GM18861 (cell line): ENCODE results near the gene GSX1.

ENCODE experiments used
- ATAC-seq: cut with Tn5 transposase; IDR thresholded peaks from one replicate; pipeline ENCODE4 v1.9.1; 2021; ENCODE audit not compliant: unreplicated experiment

The GSX1 gene

DNA sequence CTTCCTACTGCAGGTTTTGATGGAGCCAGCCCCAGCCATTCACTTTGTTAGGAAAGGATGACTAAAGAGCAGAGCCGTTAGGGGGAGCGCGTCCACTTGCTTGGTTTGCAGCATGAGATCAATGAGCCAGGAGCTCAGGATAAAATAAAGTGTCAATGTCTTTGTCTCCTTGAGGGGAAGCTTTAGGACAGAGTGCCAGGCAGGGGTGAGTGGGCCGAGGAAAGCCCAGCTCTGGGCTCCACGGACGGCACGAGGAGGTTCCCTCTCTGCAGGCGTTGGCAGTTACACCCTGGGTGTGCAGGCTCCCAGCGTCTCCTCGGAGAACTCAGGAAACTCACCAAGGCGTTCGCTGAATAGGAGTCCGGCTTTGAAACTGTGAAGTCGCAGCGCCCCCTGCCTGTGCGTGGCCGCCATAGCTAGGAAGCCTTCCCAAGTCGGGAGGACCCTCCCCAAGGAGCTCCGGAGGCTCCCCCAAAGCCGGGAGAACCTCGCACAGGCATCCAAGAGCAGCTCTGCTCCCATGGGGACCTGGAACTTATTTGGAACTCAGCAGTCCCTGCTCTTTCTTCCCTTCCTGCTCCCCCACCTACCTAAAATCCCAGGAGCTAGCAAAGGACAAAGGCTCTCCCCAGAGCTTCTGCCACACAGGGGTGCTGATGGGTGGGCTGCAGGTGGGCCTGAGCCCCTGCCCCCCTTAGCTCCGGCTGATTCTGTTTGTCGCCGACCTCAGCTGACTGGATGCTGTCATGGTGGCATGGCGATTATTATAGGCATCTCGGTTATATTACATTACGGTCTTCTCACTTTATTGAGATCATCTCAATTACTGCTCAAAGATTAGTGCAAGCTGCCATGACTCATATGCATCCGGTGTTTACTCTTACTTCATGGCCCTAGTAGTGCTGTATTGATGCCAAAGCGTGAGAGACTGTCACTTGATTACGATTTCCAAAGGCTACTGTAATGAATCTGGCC is 34.4 kb downstream of the GSX1 start:
- no peak for ATAC-seq

DNA sequence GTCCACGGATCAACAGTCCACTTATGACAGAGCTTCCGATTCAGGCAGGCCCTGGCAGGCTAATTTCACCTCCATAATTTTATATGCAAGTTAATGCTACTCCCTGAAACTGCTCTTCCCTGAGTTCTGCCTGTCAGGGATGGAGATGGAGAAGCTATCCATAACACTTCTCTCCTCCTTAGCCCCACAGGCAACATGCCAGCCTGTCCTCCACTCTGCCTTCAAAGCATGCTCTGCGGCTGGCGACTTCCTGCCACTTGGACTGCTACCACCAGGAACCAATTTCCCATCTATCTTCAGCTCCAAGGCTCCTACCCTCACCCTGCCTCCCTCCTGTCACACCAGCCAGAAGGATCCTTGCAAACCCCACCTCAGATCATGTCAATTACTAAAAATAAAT is 35.4 kb downstream of the GSX1 start:
- ATAC-seq: no peak

DNA sequence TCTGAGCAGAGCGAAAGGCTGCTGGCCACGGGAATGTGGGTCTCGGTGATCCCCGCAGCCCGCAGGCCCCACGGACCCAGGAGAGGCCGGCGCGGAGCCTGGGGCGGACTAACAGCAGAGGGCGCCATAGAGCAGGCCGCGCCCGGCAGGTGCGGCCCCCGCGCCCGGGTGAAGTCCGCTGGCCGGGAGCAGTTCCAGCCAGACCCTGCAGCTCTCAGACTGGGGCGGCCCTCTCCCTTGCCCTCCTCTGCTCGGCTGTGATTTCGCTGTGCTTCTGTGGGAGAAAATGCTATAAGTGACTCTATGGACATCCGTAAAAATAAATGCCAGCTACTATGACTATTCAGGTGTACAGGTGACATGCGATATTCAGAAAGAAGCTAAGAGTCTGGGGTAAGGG is 37.7 kb downstream of the GSX1 start:
- peak; percentile 60 for ATAC-seq

DNA sequence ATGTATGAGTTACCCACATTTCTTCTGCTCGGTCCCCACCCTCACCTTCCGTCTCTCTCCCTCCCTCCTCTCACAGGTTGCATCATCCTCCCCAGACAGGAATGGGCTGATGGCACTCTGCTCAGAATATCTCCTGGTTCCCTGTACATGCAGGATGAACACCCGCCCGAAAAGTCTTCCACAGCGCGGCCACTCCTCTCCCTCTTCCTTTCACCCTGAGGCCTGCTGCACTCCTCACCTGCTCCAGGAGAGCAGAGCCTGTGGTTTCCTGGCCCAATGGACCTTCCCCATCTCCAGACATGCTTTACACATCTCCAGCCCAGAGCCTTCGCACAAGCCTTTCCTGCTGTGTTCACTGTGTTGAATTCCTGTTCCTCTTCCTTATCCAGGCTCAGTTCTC is 40.9 kb downstream of the GSX1 start:
- ATAC-seq: no peak

DNA sequence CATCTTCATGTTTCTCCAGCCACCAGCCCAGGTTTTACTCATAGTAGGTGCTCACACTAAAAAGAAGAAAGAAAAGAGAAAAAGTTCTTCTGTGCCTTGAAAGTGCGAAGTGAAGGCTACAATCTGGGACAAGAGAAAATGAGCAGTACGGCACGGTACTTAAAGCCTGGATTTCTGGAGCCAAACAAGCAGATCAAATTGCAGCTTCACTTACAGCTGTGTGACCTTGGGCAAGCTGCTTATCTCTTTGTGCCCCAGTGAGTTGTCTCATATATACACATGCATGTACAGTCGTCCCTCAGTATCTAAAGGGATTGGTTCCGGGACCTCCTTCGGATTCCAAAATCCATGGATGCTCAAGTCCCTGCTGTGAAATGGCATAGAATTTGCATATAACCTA is 41.8 kb downstream of the GSX1 start:
- ATAC-seq: no peak

DNA sequence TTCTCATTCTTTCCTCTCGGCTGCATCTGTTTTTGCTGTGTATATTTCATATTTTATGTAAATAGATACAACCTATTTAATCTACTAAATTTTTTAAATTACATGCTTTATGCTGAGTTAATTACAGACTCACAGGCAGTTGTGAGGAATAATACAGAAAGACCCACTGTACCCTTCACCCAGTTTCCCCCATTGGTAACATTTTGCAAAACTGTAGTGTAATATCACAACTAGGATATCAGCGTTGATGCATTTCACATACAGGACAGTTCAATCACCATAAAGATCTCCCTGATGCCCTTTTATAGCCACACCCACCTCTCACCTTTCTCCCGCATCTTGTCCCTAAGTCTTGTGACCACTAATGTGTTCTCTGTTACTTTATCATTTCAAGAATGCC is 43.5 kb downstream of the GSX1 start:
- no peak for ATAC-seq

DNA sequence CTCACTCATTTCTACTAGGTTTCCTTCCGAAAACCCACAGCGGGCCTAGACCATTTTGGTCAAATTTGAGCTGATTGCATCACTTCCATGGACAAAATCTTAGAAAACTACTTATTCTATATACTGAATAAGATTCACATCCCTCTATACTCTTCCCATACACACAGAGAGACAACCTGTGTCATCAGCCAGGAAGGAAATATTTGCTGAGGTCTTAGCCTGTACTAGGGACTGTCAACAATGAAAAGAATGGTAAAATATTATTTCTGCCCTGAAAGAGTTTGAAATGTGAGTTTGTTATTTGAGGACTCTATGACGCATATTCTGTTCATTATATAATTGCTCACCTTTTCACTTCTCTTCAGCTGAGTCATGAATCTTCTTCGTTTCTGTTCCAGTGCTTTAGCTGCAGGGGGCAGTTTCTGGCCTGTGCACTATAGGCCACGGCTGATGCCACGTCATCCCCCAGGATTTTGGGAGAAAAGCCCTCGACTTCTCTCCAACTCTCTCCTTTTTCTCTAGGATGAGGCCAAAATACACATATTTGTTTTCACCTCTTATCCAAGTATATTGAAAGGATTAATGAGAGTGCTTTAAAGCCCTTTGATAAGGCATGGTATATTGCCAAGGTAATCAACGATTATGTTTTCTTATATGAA is 47.7 kb downstream of the GSX1 start:
- no peak for ATAC-seq

DNA sequence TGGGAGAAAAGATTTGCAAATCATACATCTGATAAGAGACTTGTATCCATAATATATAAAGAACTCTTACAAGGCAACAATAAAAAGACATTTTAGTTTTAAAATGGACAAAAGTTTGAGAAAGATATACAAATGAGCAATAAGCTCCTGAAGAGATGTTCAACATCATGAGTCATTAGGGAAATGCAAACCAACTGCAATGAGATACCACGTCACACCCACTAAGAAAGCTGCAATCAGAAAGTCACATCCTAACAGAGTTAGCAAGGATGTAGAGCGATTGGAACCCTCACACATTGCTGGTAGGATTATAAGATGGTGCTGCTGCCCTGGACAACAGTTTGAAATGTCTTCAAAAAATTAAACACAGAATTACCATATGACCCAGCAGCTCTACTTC is 50.3 kb downstream of the GSX1 start:
- ATAC-seq: no peak
